Spinal cord (tissue), 10 donors: ENCODE measurements around the gene ENTREP1. TPM values are rescaled to one million over a fixed set of nuclear protein-coding genes. Genes with fewer than 3 reads are reported as not detected.
A peak's percentile ranks its signal among the peaks of the same experiment; 100 is the strongest.

Source experiments
- DNase-seq, 6 donors: peaks; one replicate each; pipeline versions ENCODE4 v3.0.0 to v3.0.0-alpha.2; 2013 to 2015; ENCODE audit warnings: low spot score in 6 of 6, low read depth in 4 of 6
- H3K27ac ChIP-seq: one replicate; pipeline ENCODE4 v1.5.1; 2013; ENCODE audit warnings: low read depth, low read length, control low read depth
- H3K27me3 ChIP-seq: one replicate; pipeline ENCODE4 v1.6.1; 2013; ENCODE audit warnings: low read length; ENCODE audit not compliant: control insufficient read depth, insufficient read depth
- H3K36me3 ChIP-seq: one replicate; pipeline ENCODE4 v1.6.1; 2013; ENCODE audit warnings: low read length; ENCODE audit not compliant: control insufficient read depth, insufficient read depth
- H3K4me1 ChIP-seq: one replicate; pipeline ENCODE4 v1.6.1; 2013; ENCODE audit warnings: low read length; ENCODE audit not compliant: control insufficient read depth, insufficient read depth
- H3K4me3 ChIP-seq: one replicate; pipeline ENCODE4 v1.5.1; 2013; ENCODE audit warnings: low read depth, low read length, control low read depth
- H3K9me3 ChIP-seq: one replicate; pipeline ENCODE4 v1.6.1; 2013; ENCODE audit warnings: low read length; ENCODE audit not compliant: control insufficient read depth, insufficient read depth
- WGBS: methylation state at CpG from one replicate; pipeline ENCODE4 v1.1.5; 2013; ENCODE audit warnings: missing lambda C conversion rate; ENCODE audit not compliant: insufficient coverage; 5-methylcytosine and 5-hydroxymethylcytosine counted together
- polyA plus RNA-seq, 2 donors: library from polyadenylated mRNA; unstranded; fragments of 120-200 nt; gene quantifications; one replicate each; pipeline ENCODE4 v1.2.1, GENCODE V29; 2013; ENCODE audit not compliant: insufficient read length in 2 of 2
- total RNA-seq, 2 donors: library from RNA; depleted of rRNA in 1 of 2; stranded (reverse); fragments of 120-200 nt in 1 of 2; fragments of >200 nt in 1 of 2; gene quantifications; one replicate each; pipeline versions ENCODE4 v1.2.3 to v1.2.4, GENCODE V29; 2013 to 2014
- donor health status: healthy.

ENTREP1 gene
- total and polyA plus RNA-seq, 4 donors, result 19.5 to 110 (median 63.0) TPM

DNA sequence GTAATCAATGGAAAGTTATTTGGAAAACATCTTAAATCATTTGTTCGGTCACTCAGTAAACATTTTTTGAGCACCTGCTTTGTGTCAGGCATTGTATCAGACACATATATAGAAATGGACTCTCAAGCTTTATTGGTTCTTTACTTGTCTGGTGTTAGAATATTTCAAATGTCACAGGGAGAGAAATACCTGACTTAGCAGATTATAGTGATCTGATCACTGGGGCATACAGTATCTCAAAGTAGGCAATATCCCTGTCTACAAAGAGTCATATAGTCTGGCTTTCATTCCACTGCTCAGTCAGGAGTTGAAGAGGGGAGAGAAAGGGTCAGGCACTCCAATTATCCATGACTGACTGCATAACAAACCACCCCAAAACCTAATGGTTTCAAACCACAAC lies 30.2 kb downstream of the ENTREP1 start:
- Histone ChIP-seq H3K4me3 (no peak overlapping the region), H3K4me1 (no peaks in the 10 kb centered on the region), H3K36me3 (no peaks in the 10 kb centered on the region), H3K27me3 (no peaks in the 10 kb centered on the region), H3K27ac (no peak overlapping the region), H3K9me3 (peaks cover 2% of the 10 kb centered on the region)
- whole genome bisulfite sequencing, result no CpG with 5 or more reads among the region's 1 CpG
- DNase-seq, result no peak

DNA sequence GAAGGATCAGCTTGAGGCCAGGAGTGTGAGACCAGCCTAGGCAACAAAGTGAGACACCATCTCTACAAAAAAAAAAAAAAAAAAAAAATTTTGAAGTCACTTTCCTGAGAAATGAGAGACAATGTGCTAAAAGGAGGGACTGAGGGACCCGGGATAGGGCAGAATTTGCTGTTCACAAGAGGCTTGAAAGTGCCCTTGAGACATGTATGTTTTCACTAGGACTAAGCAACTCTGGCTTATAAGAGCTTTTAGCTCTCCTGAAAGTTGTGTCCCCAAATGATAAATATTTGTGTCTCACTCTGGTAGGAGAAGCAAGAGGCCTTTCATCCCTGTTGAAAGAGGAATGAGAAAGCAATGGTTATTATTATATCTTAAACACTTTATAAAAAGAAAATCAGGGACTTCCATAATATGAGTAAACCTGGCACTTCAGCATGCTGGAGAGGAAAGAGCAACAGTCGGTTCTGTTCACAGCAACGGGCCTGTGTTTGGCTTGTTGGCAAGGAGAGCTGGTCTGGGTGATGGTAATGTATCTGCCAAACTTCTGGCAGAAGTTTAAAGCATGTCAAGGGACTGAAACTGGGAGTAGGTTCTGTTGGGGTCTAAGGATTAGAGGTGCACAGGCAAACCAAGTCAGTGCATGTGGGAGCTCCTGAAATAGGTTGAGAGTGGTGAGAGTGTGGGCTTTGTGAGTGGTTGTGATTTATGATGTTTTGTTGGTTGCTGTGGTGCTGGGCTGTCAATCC lies 32.2 kb downstream of the ENTREP1 start:
- no peaks in the 10 kb centered on the region for H3K36me3 ChIP-seq
- no peaks in the 10 kb centered on the region for H3K9me3 ChIP-seq
- no peaks in the 10 kb centered on the region for H3K27me3 ChIP-seq
- H3K4me1 ChIP-seq, result no peaks in the 10 kb centered on the region
- H3K4me3 ChIP-seq, result no peak overlapping the region
- DNase-seq, result peak in 5 of 6 donors; percentile 6 to 54 (median 15)
- WGBS, result 46% methylated on average over 3 of the region's 3 CpGs
- H3K27ac ChIP-seq, result no peak overlapping the region

DNA sequence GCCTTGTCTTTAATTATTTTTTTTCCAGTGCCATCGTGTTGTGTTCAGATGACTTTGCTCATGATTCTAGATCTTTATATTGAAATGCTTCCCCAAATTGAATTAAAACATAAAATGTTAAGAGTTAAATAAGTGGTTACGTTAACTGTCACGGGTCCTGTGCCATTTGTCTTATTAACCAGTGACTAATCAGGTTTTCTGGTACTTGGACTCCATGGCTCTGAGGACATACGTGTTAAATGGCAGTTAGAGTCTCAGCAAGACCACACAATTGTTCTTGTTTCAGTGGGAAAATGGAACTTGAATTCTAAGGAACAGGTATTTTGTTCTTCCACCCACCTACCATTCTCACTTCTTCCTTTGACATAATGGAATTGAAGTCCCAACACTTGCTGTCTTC lies 32.8 kb downstream of the ENTREP1 start:
- 75% methylated on average over 2 of the region's 4 CpGs for WGBS

DNA sequence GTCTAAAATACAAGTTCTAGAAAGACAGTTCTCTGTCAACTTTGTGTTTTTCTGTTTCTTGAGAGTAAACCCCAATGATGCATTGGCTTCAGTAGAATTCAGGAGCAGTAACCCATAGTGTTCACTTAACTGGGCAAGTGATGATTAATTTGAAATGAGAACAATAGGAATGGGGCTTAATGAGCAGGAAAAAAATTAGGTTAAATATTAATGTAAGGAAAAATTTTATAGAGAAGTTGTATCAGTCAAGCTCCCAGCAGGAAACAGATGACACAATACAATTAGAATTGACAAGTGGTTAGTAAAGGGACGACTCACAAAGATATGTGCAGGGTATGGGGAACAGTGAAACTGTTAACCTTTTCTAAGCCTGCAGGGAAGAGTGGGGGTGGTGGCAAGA lies 38.2 kb downstream of the ENTREP1 start:
- DNase-seq, result no peak
- no peaks in the 10 kb centered on the region for H3K36me3 ChIP-seq
- no peaks in the 10 kb centered on the region for H3K4me1 ChIP-seq
- no peaks in the 10 kb centered on the region for H3K9me3 ChIP-seq
- no peaks in the 10 kb centered on the region for H3K27me3 ChIP-seq
- no peak overlapping the region for H3K4me3 ChIP-seq
- no peak overlapping the region for H3K27ac ChIP-seq
- WGBS, result no CpG with 5 or more reads among the region's 1 CpG

More for the DNA sequence above, 32.8 kb downstream of the ENTREP1 start:
- Histone ChIP-seq H3K4me1 (no peaks in the 10 kb centered on the region), H3K27me3 (no peaks in the 10 kb centered on the region), H3K27ac (no peak overlapping the region), H3K36me3 (no peaks in the 10 kb centered on the region), H3K9me3 (no peaks in the 10 kb centered on the region), H3K4me3 (no peak overlapping the region)
- DNase-seq, result no peak

DNA sequence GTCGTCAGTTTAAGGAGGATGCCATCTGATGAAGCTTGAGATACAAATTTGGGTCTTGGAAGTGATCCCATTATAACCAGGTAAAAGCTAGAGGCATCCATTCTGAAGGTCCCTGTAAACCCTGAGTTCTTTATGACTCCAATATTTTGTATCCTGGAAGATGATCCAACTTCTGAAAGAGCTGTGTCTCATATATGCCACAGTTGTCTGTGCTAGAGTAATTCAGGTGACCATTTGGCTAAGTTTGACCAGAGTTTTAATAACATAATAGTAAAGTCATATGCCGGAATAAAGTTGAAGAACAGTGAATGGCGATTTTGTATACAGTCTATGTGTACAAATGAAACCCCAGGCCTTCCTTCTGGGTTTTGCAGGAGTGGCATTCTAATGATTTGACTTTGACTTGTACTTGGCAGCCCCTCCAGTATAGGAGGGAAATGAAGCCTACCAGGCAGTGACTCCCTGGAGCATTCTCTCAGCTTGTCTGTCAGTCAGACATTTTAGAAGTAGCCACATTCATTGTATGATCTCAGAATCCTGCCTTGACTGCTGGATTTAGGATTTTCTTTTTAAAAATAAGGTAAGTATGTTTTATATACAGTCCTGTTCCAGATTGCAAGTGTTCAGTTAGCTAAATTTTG lies 39.6 kb downstream of the ENTREP1 start:
- no peaks in the 10 kb centered on the region for H3K9me3 ChIP-seq
- H3K36me3 ChIP-seq, result no peaks in the 10 kb centered on the region
- H3K4me1 ChIP-seq, result no peaks in the 10 kb centered on the region
- no peaks in the 10 kb centered on the region for H3K27me3 ChIP-seq
- no peak overlapping the region for H3K4me3 ChIP-seq
- no peak for DNase-seq
- no CpG with 5 or more reads among the region's 3 CpGs for WGBS
- no peak overlapping the region for H3K27ac ChIP-seq

DNA sequence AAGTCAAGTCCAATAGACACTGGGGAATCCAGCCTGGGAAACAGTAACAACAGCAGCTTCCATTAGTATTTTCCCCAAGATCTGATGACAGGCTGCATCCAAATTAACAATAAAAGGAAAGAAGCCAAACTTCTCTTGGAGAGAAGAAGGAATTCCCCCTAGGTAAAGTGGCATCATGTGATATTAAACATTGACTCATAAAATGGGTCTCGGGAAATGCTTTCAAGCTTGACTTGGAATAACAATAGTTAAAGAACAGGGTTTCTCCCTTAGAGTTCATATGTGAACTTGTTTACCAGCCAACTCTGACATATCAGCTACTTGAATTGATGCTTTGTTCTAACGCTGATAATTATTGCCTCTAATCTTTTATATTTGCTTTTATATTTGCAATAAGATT lies 45.4 kb downstream of the ENTREP1 start:
- Histone ChIP-seq H3K27me3 (no peaks in the 10 kb centered on the region), H3K4me3 (no peak overlapping the region), H3K9me3 (no peaks in the 10 kb centered on the region), H3K4me1 (no peaks in the 10 kb centered on the region), H3K27ac (no peak overlapping the region), H3K36me3 (no peaks in the 10 kb centered on the region)
- DNase-seq, result no peak
- WGBS, result no CpG with 5 or more reads among the region's 2 CpGs

DNA sequence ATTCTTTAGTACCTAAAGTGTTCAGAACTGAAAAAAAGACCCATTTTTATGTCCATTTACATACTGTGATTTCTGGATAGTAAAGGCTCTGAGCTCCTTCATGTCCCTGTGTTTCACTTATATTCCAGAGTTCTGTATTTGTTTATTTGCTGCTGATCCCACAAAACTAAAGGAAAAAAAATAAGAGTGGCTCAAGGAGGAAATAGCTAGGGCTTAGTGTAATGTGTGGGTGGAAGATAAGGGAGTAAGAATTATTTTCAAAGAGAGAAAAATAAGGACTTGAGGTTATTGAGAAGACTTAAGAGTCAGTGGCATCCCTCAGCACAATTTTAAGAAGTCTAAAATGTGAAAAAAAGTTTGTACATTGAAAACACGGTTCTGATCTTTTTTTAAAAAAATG lies 46.0 kb downstream of the ENTREP1 start:
- Histone ChIP-seq H3K4me1 (no peaks in the 10 kb centered on the region), H3K27me3 (no peaks in the 10 kb centered on the region), H3K4me3 (no peak overlapping the region), H3K27ac (no peak overlapping the region), H3K9me3 (no peaks in the 10 kb centered on the region), H3K36me3 (no peaks in the 10 kb centered on the region)
- no peak for DNase-seq
- no CpG with 5 or more reads among the region's 1 CpG for WGBS

DNA sequence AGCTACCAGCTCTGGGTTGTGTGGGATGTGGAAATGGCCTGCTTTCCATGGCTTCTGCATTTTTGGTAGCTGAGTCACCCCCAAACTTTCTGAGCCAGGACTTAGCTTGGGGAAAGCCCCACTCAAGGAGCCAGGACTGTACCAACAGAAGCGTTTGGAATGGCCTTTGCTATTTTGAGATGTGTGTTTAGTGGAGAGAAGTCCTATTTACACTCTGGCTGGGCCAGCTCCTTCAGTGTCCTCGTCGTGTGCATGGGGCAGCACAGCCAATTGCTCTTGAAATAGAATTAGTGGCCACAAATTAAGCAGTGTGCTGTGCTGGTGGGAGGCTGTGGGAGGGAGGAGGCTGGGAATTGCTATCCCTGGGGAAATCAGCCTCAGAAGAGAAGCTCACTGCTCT lies 51.6 kb downstream of the ENTREP1 start:
- no peak overlapping the region for H3K4me3 ChIP-seq
- H3K9me3 ChIP-seq, result no peaks in the 10 kb centered on the region
- no peaks in the 10 kb centered on the region for H3K27me3 ChIP-seq
- WGBS, result 52% methylated on average over 3 of the region's 3 CpGs
- peaks cover 5% of the 10 kb centered on the region for H3K4me1 ChIP-seq
- H3K36me3 ChIP-seq, result peaks cover 16% of the 10 kb centered on the region
- no peak overlapping the region for H3K27ac ChIP-seq
- DNase-seq, result no peak

DNA sequence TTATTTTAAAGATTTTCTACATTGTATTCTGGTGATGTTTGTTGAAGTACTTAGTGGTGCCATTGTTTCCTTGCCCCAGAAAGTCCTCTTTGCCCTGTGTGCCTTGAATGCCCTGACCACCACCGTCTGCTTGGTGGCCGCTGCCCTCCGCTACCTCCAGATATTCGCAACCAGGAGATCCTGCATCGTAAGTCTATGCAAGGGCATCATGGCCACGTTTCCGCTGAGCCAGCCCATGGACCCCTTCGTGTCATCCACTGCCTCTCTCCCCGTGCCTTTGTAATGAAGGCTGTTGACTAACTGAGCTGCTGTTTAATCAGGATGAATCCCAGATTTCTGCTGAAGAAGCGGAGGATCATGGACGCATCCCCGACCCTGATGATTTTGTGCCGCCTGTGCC lies 52.3 kb downstream of the ENTREP1 start:
- 97% methylated on average over 11 of the region's 13 CpGs for WGBS
- DNase-seq, result no peak
- peaks cover 16% of the 10 kb centered on the region for H3K36me3 ChIP-seq
- H3K27me3 ChIP-seq, result no peaks in the 10 kb centered on the region
- no peak overlapping the region for H3K4me3 ChIP-seq
- H3K9me3 ChIP-seq, result no peaks in the 10 kb centered on the region
- peaks cover 5% of the 10 kb centered on the region for H3K4me1 ChIP-seq
- H3K27ac ChIP-seq, result no peak overlapping the region

DNA sequence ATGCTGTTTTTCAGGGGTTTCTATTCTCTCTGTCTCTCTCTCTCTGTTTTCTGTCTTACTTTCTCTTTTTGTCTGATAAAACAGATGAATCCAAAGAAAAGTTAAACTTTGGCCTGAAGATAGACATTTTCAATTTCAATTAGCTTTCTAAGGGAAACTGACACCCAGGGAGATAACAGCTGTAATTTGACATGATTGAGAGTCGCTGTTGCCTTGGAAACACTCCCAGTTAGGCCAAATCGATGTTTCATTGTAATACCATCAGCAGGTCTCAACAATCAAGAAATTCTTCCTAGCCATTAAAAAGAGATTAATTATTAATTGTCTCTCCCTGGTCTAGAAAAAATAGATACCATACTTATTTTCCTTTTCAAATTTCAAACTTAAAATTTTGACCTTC lies 53.0 kb downstream of the ENTREP1 start:
- Histone ChIP-seq H3K36me3 (peaks cover 16% of the 10 kb centered on the region), H3K9me3 (no peaks in the 10 kb centered on the region), H3K4me1 (peaks cover 5% of the 10 kb centered on the region), H3K4me3 (no peak overlapping the region), H3K27me3 (no peaks in the 10 kb centered on the region), H3K27ac (no peak overlapping the region)
- no CpG with 5 or more reads among the region's 2 CpGs for WGBS
- DNase-seq, result peak in 1 of 6 donors; percentile 67
